HepG2 (cell line): ENCODE measurements around the gene VEGFB. TPM values are rescaled to one million over a fixed set of nuclear protein-coding genes. Genes with fewer than 3 reads are reported as not detected.

Source experiments
- CEBPB ChIP-seq: IDR thresholded peaks from 2 replicates; pipeline ENCODE4 v1.6.1; 2011; ENCODE audit warnings: low read depth, low read length, improper control_type of control experiment, borderline replicate concordance
- FOXA3 ChIP-seq: IDR thresholded peaks from 2 replicates; pipeline ENCODE4 v1.6.1; 2016; ENCODE audit warnings: missing genetic modification reagents, missing compliant biosample characterization
- HMG20A ChIP-seq: IDR thresholded peaks from 2 replicates; pipeline ENCODE4 v1.6.1; 2016; ENCODE audit warnings: borderline replicate concordance
- NFRKB ChIP-seq: fragments of 450-650 bp; IDR thresholded peaks from 2 replicates; pipeline ENCODE4 v1.6.1; 2017
- NR2C2 ChIP-seq: sonication (generic); formaldehyde crosslinking; IDR thresholded peaks from 2 replicates; pipeline ENCODE4 v1.4.0; 2020; ENCODE audit warnings: missing genetic modification reagents, mild to moderate bottlenecking, moderate library complexity, borderline replicate concordance
- SOX6 ChIP-seq, 2 experiments: fragments of 450-650 bp in 1 of 2; sonication (generic) in 1 of 2; formaldehyde crosslinking in 1 of 2; IDR thresholded peaks; 2 replicates each; pipeline versions ENCODE4 v1.4.0 to v1.6.1; 2017 to 2020; ENCODE audit warnings: antibody characterized with exemption in 1 of 2, mild to moderate bottlenecking in 1 of 2, missing genetic modification reagents in 1 of 2
- TBX2 ChIP-seq: sonication (generic); formaldehyde crosslinking; IDR thresholded peaks from 2 replicates; pipeline ENCODE4 v1.5.0; 2020; ENCODE audit warnings: missing genetic modification reagents, mild to moderate bottlenecking, borderline replicate concordance
- ZNF12 ChIP-seq: sonication (generic); formaldehyde crosslinking; IDR thresholded peaks from 2 replicates; pipeline ENCODE4 v1.5.0; 2020; ENCODE audit warnings: missing genetic modification reagents
- ZNF430 ChIP-seq: sonication (generic); formaldehyde crosslinking; IDR thresholded peaks from 2 replicates; pipeline ENCODE4 v1.9.0; 2021; ENCODE audit warnings: mild to moderate bottlenecking, missing genetic modification reagents
- ZNF672 ChIP-seq: sonication (generic); formaldehyde crosslinking; IDR thresholded peaks from 2 replicates; pipeline ENCODE4 v1.8.1; 2022; ENCODE audit warnings: missing genetic modification reagents
- polyA plus RNA-seq, 8 experiments: library from polyadenylated mRNA; depleted of rRNA in 3 of 8; stranded (reverse) in 7 of 8; unstranded in 1 of 8; fragments of >200 nt; fragmentation: Illumina TruSeq in 4 of 8; extraction: Trizol in 4 of 8; gene quantifications; 2 replicates each; pipeline versions ENCODE4 v1.2.1 to v1.2.3, GENCODE V29; 2011 to 2016; ENCODE audit warnings: low read depth in 4 of 8, missing spikeins in 1 of 8, mixed read lengths in 1 of 8; ENCODE audit not compliant: insufficient read depth in 1 of 8
- total RNA-seq, 5 experiments: library from RNA; depleted of rRNA; stranded (reverse); fragments of >200 nt; fragmentation: Illumina TruSeq; extraction: Trizol; gene quantifications; 2 replicates each; pipeline ENCODE4 v1.2.3, GENCODE V29; 2016; ENCODE audit warnings: low read depth in 1 of 5
- TF ChIP-seq, protein P1 (sequence below): sonication (generic); formaldehyde crosslinking; conservative IDR thresholded peaks from 2 replicates; pipeline ENCODE4 v1.4.0; 2020; ENCODE audit warnings: missing genetic modification reagents
- TF ChIP-seq, protein P2 (sequence below): sonication (generic); formaldehyde crosslinking; IDR thresholded peaks from 2 replicates; pipeline ENCODE4 v1.4.0; 2020; ENCODE audit warnings: missing genetic modification reagents, mild to moderate bottlenecking, borderline replicate concordance
- TF ChIP-seq, protein P3 (sequence below): IDR thresholded peaks from 2 replicates; pipeline ENCODE4 v1.6.1; 2018; ENCODE audit warnings: missing genetic modification reagents
- TF ChIP-seq, protein P4 (sequence below): sonication (generic); formaldehyde crosslinking; IDR thresholded peaks from 2 replicates; pipeline ENCODE4 v1.4.0; 2020; ENCODE audit warnings: missing genetic modification reagents, mild to moderate bottlenecking, borderline replicate concordance
- TF ChIP-seq, protein P5 (sequence below): sonication (generic); formaldehyde crosslinking; IDR thresholded peaks from 2 replicates; pipeline ENCODE4 v1.4.0; 2020; ENCODE audit warnings: mild to moderate bottlenecking, missing genetic modification reagents

Gene VEGFB
- total and polyA plus RNA-seq, 2 of the 13 experiments (the other 11 are each of a cell fraction or from before 2014, with no cell fraction given) = 9.0 to 11.3 TPM

DNA sequence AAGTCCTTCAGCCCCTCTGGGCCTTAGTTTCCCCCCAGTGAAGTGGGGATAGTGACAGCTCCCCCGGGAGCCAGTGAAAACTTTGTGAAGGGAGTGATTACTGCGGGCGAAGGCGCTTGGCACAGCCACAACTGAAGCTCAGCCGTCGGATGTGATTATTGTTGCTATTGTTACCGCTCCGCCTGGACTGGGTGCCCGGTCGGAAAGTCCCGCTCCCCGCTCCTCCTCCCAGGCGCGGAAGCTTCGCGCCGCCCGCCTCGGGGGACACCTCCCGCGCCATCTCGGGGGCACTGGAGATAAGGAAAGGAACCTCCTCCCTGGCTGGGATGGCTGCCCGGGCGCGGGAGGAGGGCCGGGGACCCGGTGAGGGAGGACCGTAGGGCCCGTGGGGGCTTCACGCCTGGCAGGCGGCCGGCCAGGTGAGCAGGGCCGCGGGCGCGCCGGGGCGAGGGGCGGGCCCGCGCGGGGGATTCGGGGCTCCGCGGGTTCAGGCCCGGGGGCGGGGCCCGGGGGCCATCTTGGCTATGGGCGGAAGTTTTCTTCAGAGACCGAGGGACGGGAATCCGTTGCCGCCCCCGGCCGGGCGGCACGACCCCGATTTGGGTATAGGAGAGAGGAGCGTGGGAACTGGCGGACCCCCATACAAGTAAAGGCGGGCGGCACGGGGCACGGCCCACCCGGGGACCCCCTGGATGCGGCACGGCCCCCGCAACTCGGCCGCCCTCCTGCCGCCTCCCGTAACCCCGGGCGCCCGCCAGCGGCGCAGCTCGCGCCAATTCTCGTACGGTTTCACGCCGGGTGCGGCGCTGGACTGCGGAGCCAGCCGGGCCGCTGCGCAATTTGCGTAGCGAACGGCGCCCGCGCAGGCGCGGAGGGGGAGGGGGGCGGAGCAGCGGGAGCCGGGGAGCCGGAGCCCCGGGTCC lies 50.8 kb downstream of the VEGFB start, which contains the start of gene GPR137 (continued):
- TF ChIP-seq, protein P1, sequence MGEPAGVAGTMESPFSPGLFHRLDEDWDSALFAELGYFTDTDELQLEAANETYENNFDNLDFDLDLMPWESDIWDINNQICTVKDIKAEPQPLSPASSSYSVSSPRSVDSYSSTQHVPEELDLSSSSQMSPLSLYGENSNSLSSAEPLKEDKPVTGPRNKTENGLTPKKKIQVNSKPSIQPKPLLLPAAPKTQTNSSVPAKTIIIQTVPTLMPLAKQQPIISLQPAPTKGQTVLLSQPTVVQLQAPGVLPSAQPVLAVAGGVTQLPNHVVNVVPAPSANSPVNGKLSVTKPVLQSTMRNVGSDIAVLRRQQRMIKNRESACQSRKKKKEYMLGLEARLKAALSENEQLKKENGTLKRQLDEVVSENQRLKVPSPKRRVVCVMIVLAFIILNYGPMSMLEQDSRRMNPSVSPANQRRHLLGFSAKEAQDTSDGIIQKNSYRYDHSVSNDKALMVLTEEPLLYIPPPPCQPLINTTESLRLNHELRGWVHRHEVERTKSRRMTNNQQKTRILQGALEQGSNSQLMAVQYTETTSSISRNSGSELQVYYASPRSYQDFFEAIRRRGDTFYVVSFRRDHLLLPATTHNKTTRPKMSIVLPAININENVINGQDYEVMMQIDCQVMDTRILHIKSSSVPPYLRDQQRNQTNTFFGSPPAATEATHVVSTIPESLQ (CRISPR knock-in tag) = no peak
- peak; percentile 32; the same call in 1 of the 2 replicates for TF ChIP-seq ZNF430
- TF ChIP-seq, protein P2, sequence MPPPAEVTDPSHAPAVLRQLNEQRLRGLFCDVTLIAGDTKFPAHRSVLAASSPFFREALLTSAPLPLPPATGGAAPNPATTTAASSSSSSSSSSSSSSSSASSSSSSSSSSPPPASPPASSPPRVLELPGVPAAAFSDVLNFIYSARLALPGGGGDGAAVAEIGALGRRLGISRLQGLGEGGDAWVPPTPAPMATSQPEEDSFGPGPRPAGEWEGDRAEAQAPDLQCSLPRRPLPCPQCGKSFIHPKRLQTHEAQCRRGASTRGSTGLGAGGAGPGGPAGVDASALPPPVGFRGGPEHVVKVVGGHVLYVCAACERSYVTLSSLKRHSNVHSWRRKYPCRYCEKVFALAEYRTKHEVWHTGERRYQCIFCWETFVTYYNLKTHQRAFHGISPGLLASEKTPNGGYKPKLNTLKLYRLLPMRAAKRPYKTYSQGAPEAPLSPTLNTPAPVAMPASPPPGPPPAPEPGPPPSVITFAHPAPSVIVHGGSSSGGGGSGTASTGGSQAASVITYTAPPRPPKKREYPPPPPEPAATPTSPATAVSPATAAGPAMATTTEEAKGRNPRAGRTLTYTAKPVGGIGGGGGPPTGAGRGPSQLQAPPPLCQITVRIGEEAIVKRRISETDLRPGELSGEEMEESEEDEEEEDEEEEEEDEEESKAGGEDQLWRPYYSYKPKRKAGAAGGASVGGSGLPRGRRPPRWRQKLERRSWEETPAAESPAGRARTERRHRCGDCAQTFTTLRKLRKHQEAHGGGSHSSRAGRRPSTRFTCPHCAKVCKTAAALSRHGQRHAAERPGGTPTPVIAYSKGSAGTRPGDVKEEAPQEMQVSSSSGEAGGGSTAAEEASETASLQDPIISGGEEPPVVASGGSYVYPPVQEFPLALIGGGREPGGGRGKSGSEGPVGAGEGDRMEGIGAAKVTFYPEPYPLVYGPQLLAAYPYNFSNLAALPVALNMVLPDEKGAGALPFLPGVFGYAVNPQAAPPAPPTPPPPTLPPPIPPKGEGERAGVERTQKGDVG (CRISPR knock-in tag) = no peak
- no peak for TF ChIP-seq CEBPB
- TF ChIP-seq ZNF672 = no peak
- TF ChIP-seq TBX2 (CRISPR knock-in tag) = peak; percentile 57
- TF ChIP-seq HMG20A (CRISPR knock-in tag) = no peak
- no peak for TF ChIP-seq FOXA3 (CRISPR knock-in tag)
- TF ChIP-seq, protein P3, sequence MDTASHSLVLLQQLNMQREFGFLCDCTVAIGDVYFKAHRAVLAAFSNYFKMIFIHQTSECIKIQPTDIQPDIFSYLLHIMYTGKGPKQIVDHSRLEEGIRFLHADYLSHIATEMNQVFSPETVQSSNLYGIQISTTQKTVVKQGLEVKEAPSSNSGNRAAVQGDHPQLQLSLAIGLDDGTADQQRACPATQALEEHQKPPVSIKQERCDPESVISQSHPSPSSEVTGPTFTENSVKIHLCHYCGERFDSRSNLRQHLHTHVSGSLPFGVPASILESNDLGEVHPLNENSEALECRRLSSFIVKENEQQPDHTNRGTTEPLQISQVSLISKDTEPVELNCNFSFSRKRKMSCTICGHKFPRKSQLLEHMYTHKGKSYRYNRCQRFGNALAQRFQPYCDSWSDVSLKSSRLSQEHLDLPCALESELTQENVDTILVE (CRISPR knock-in tag) = no peak
- peak; percentile 90 for TF ChIP-seq NR2C2 (CRISPR knock-in tag)
- TF ChIP-seq, protein P4, sequence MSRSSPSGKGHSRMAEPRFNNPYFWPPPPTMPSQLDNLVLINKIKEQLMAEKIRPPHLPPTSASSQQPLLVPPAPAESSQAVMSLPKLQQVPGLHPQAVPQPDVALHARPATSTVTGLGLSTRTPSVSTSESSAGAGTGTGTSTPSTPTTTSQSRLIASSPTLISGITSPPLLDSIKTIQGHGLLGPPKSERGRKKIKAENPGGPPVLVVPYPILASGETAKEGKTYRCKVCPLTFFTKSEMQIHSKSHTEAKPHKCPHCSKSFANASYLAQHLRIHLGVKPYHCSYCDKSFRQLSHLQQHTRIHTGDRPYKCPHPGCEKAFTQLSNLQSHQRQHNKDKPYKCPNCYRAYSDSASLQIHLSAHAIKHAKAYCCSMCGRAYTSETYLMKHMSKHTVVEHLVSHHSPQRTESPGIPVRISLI (CRISPR knock-in tag) = no peak
- TF ChIP-seq ZNF12 (CRISPR knock-in tag) = no peak
- no peak for TF ChIP-seq SOX6 (IDR thresholded peaks at IDR 0.05)
- no peak; the same call in 1 of the 2 replicates for TF ChIP-seq SOX6 (CRISPR knock-in tag; IDR thresholded peaks at IDR 0.05)
- no peak for TF ChIP-seq NFRKB
- TF ChIP-seq, protein P5, sequence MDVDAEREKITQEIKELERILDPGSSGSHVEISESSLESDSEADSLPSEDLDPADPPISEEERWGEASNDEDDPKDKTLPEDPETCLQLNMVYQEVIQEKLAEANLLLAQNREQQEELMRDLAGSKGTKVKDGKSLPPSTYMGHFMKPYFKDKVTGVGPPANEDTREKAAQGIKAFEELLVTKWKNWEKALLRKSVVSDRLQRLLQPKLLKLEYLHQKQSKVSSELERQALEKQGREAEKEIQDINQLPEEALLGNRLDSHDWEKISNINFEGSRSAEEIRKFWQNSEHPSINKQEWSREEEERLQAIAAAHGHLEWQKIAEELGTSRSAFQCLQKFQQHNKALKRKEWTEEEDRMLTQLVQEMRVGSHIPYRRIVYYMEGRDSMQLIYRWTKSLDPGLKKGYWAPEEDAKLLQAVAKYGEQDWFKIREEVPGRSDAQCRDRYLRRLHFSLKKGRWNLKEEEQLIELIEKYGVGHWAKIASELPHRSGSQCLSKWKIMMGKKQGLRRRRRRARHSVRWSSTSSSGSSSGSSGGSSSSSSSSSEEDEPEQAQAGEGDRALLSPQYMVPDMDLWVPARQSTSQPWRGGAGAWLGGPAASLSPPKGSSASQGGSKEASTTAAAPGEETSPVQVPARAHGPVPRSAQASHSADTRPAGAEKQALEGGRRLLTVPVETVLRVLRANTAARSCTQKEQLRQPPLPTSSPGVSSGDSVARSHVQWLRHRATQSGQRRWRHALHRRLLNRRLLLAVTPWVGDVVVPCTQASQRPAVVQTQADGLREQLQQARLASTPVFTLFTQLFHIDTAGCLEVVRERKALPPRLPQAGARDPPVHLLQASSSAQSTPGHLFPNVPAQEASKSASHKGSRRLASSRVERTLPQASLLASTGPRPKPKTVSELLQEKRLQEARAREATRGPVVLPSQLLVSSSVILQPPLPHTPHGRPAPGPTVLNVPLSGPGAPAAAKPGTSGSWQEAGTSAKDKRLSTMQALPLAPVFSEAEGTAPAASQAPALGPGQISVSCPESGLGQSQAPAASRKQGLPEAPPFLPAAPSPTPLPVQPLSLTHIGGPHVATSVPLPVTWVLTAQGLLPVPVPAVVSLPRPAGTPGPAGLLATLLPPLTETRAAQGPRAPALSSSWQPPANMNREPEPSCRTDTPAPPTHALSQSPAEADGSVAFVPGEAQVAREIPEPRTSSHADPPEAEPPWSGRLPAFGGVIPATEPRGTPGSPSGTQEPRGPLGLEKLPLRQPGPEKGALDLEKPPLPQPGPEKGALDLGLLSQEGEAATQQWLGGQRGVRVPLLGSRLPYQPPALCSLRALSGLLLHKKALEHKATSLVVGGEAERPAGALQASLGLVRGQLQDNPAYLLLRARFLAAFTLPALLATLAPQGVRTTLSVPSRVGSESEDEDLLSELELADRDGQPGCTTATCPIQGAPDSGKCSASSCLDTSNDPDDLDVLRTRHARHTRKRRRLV (CRISPR knock-in tag) = 0 out of 2 replicates have a peak, but pooled peaks have one; percentile 27
